H9 (cell line): Measurements from ENCODE around the gene MEGF8. TPM values are rescaled to one million over a fixed set of nuclear protein-coding genes. Genes with fewer than 3 reads are reported as not detected.

Experiments used
- DNase-seq: peaks from one replicate; pipeline ENCODE4 v3.0.0-alpha.2; 2017
- H2AFZ ChIP-seq: one replicate; pipeline ENCODE4 v1.6.1; 2013; ENCODE audit warnings: mild to moderate bottlenecking, low read length, control low read depth, moderate library complexity
- H2AK5ac ChIP-seq: 2 replicates; pipeline ENCODE4 v1.6.1; 2013; ENCODE audit warnings: low read length, control low read depth, mixed read lengths; ENCODE audit not compliant: insufficient read length
- H2BK120ac ChIP-seq: one replicate; pipeline ENCODE4 v1.6.1; 2013; ENCODE audit warnings: low read depth, mild to moderate bottlenecking, low read length, control low read depth, inconsistent platforms; ENCODE audit not compliant: poor library complexity, severe bottlenecking
- H2BK12ac ChIP-seq: 2 replicates; pipeline ENCODE4 v1.6.1; 2013; ENCODE audit warnings: low read length, control low read depth, mixed read lengths, low read depth; ENCODE audit not compliant: insufficient read length
- H2BK15ac ChIP-seq: 2 replicates; pipeline ENCODE4 v1.6.1; 2013; ENCODE audit warnings: low read depth, low read length, control low read depth
- H2BK20ac ChIP-seq: one replicate; pipeline ENCODE4 v1.6.1; 2013; ENCODE audit warnings: low read depth, mild to moderate bottlenecking, low read length, control low read depth, inconsistent platforms; ENCODE audit not compliant: poor library complexity, severe bottlenecking
- H2BK5ac ChIP-seq: 2 replicates; pipeline ENCODE4 v1.6.1; 2013; ENCODE audit warnings: low read length, control low read depth, mixed read lengths; ENCODE audit not compliant: insufficient read length
- H3K14ac ChIP-seq: 2 replicates; pipeline ENCODE4 v1.6.1; 2013; ENCODE audit warnings: low read length, control low read depth; ENCODE audit not compliant: insufficient read depth
- H3K18ac ChIP-seq: 2 replicates; pipeline ENCODE4 v1.6.1; 2013; ENCODE audit warnings: low read depth, mild to moderate bottlenecking, mixed read lengths, low read length, control low read depth; ENCODE audit not compliant: insufficient read length
- H3K23ac ChIP-seq: 2 replicates; pipeline ENCODE4 v1.6.1; 2013; ENCODE audit warnings: low read length, control low read depth, mixed read lengths, low read depth; ENCODE audit not compliant: insufficient read length
- H3K23me2 ChIP-seq: 2 replicates; pipeline ENCODE4 v1.6.1; 2013; ENCODE audit warnings: low read depth, mild to moderate bottlenecking, mixed read lengths, low read length, control low read depth; ENCODE audit not compliant: insufficient read length, poor library complexity, severe bottlenecking
- H3K27ac ChIP-seq: 2 replicates; pipeline ENCODE4 v1.5.1; 2013; ENCODE audit warnings: low read length, control low read depth, mixed read lengths, low read depth; ENCODE audit not compliant: insufficient read length
- H3K27me3 ChIP-seq: 2 replicates; pipeline ENCODE4 v1.6.1; 2013; ENCODE audit warnings: low read length, control low read depth, inconsistent platforms; ENCODE audit not compliant: insufficient read depth
- H3K4ac ChIP-seq: 2 replicates; pipeline ENCODE4 v1.6.1; 2013; ENCODE audit warnings: low read depth, mild to moderate bottlenecking, control low read depth, inconsistent platforms, low read length, moderate library complexity
- H3K4me1 ChIP-seq: 2 replicates; pipeline ENCODE4 v1.6.1; 2013; ENCODE audit warnings: low read length, control low read depth, inconsistent platforms; ENCODE audit not compliant: insufficient read depth
- H3K4me2 ChIP-seq: 2 replicates; pipeline ENCODE4 v1.6.1; 2013; ENCODE audit warnings: low read length, control low read depth, mixed read lengths; ENCODE audit not compliant: insufficient read length, insufficient read depth
- H3K56ac ChIP-seq: 2 replicates; pipeline ENCODE4 v1.6.1; 2013; ENCODE audit warnings: low read depth, mild to moderate bottlenecking, mixed read lengths, low read length, control low read depth; ENCODE audit not compliant: insufficient read length
- H3K79me1 ChIP-seq: 2 replicates; pipeline ENCODE4 v1.6.1; 2013; ENCODE audit warnings: low read depth, mild to moderate bottlenecking, moderate library complexity, low read length, control low read depth, inconsistent platforms; ENCODE audit not compliant: insufficient read depth, poor library complexity, severe bottlenecking
- H3K79me2 ChIP-seq: 2 replicates; pipeline ENCODE4 v1.6.1; 2013; ENCODE audit warnings: low read length, control low read depth, inconsistent platforms; ENCODE audit not compliant: insufficient read depth
- H3K9ac ChIP-seq: 2 replicates; pipeline ENCODE4 v1.6.1; 2013; ENCODE audit warnings: low read length, control low read depth, mixed read lengths; ENCODE audit not compliant: insufficient read length; ENCODE audit errors: extremely low read depth
- H3K9me3 ChIP-seq: one replicate; pipeline ENCODE4 v1.6.1; 2013; ENCODE audit warnings: low read depth, low read length, inconsistent platforms; ENCODE audit not compliant: control insufficient read depth
- H3T11ph ChIP-seq: one replicate; pipeline ENCODE4 v1.6.1; 2013; ENCODE audit warnings: mild to moderate bottlenecking, low read length, control low read depth, inconsistent platforms
- H4K20me1 ChIP-seq: one replicate; pipeline ENCODE4 v1.6.1; 2013; ENCODE audit not compliant: control insufficient read depth, insufficient read length, insufficient read depth
- H4K5ac ChIP-seq: 2 replicates; pipeline ENCODE4 v1.6.1; 2013; ENCODE audit warnings: low read depth, mild to moderate bottlenecking, mixed read lengths, low read length, control low read depth; ENCODE audit not compliant: insufficient read length
- H4K8ac ChIP-seq: replicated peaks from 2 replicates; pipeline ENCODE4 v1.6.1; 2013; ENCODE audit warnings: low read length, control low read depth, mixed read lengths, low read depth; ENCODE audit not compliant: insufficient read length
- H4K91ac ChIP-seq: 2 replicates; pipeline ENCODE4 v1.6.1; 2013; ENCODE audit warnings: low read depth, mild to moderate bottlenecking, moderate library complexity, mixed read lengths, low read length, control low read depth; ENCODE audit not compliant: insufficient read length
- H3K27ac Mint-ChIP-seq, 3 experiments: 2 replicates in 2 of 3; 3 replicates in 1 of 3; pipeline ENCODE4 v1.8.0; 2020 to 2021; ENCODE audit warnings: mixed read lengths in 3 of 3, mild to moderate bottlenecking in 1 of 3, moderate library complexity in 1 of 3
- H3K27me3 Mint-ChIP-seq: 2 replicates; pipeline ENCODE4 v1.8.0; 2021; ENCODE audit warnings: low read depth, mild to moderate bottlenecking, moderate library complexity, mixed read lengths
- H3K36me3 Mint-ChIP-seq, 3 experiments: 2 replicates in 2 of 3; 3 replicates in 1 of 3; pipeline ENCODE4 v1.8.0; 2020 to 2021; ENCODE audit warnings: low read depth in 3 of 3, mixed read lengths in 3 of 3; ENCODE audit not compliant: insufficient read depth in 1 of 3
- H3K4me1 Mint-ChIP-seq, 2 experiments: 2 replicates each; pipeline ENCODE4 v1.8.0; 2020; ENCODE audit warnings: mixed read lengths in 2 of 2
- H3K4me3 Mint-ChIP-seq, 2 experiments: 2 replicates in 1 of 2; 3 replicates in 1 of 2; pipeline ENCODE4 v1.8.0; 2020 to 2021; ENCODE audit warnings: mild to moderate bottlenecking in 2 of 2, mixed read lengths in 2 of 2, moderate library complexity in 1 of 2
- H3K9me3 Mint-ChIP-seq, 2 experiments: 2 replicates in 1 of 2; 3 replicates in 1 of 2; pipeline ENCODE4 v1.8.0; 2020; ENCODE audit warnings: mild to moderate bottlenecking in 2 of 2, mixed read lengths in 2 of 2, moderate library complexity in 1 of 2
- WGBS: extraction: QIAGEN DNeasy Blood & Tissue Kit; methylation state at CpG from one replicate; pipeline ENCODE4 v1.1.7; 2013; ENCODE audit warnings: missing lambda C conversion rate, low lambda C conversion rate, mixed read lengths; ENCODE audit not compliant: insufficient read length; ENCODE audit errors: extremely low coverage; 5-methylcytosine and 5-hydroxymethylcytosine counted together
- total RNA-seq: library from RNA; stranded (reverse); gene quantifications from 2 replicates; pipeline ENCODE4 v1.2.1, GENCODE V29; 2021
- TF ChIP-seq, protein P1 (sequence below): fragments of 200-600 bp; sonication (generic); conservative IDR thresholded peaks from 3 replicates; pipeline ENCODE4 v1.8.0; 2021; ENCODE audit warnings: antibody characterized with exemption, mild to moderate bottlenecking

Gene MEGF8
- total RNA-seq, 1 experiment from 2014 or later: 28.4 TPM

DNA sequence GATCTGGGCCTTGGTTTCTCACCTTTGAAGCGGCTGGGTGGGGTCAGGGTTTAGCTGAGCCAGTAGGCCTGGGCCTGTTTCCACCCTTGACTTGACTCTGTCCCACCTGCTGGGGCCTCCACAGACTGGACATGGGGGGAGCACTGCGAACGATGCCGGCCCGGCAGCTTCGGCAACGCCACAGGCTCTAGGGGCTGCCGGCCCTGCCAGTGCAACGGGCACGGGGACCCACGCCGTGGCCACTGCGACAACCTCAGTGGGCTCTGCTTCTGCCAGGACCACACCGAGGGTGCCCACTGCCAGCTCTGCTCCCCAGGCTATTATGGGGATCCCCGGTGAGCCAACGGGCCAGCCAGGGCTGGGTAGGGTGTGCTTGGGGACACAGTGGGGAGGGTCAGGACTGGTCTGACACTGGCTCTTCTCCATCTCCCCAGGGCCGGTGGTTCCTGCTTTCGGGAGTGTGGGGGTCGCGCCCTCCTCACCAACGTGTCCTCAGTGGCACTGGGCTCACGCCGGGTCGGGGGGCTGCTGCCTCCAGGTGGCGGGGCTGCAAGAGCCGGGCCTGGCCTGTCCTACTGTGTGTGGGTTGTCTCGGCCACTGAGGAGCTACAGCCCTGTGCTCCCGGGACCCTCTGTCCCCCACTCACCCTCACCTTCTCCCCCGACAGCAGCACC, 28.0 kb downstream of the MEGF8 start:
- Histone ChIP-seq H2BK20ac (no peak overlapping the region), H2AFZ (no peak overlapping the region), H3K4me1 (no peaks in the 10 kb centered on the region), H3K27me3 (no peaks in the 10 kb centered on the region), H3K79me1 (no peaks in the 10 kb centered on the region), H2BK5ac (no peak overlapping the region), H4K5ac (no peak overlapping the region), H2AK5ac (no peak overlapping the region), H2BK15ac (no peak overlapping the region), H3T11ph (no peak overlapping the region), H3K23me2 (no peaks in the 10 kb centered on the region), H3K4ac (no peak overlapping the region), H3K23ac (no peak overlapping the region), H3K9ac (no peak overlapping the region), H4K20me1 (no peaks in the 10 kb centered on the region), H4K8ac (no peak overlapping the region), H3K27ac (no peak overlapping the region), H4K91ac (no peak overlapping the region), H3K18ac (no peak overlapping the region), H2BK120ac (no peak overlapping the region), H3K79me2 (no peaks in the 10 kb centered on the region), H2BK12ac (no peak overlapping the region), H3K4me2 (no peak overlapping the region), H3K9me3 (no peaks in the 10 kb centered on the region), H3K14ac (no peak overlapping the region), H3K56ac (no peak overlapping the region)
- Mint-ChIP-seq H3K4me3 (no peak overlapping the region), H3K27me3 (no peaks in the 10 kb centered on the region), H3K4me1 (peaks cover 0 to 4% of the 10 kb centered on the region in 2 experiments; a peak in 1 of 4 replicates), H3K27ac (no peak overlapping the region; a peak in 2 of 7 replicates), H3K36me3 (peaks cover 2 to 34% (median 22%) of the 10 kb centered on the region in 3 experiments; a peak in 5 of 7 replicates), H3K9me3 (no peaks in the 10 kb centered on the region; a peak in 1 of 5 replicates)
- DNase-seq: no peak
- TF ChIP-seq, protein P1, sequence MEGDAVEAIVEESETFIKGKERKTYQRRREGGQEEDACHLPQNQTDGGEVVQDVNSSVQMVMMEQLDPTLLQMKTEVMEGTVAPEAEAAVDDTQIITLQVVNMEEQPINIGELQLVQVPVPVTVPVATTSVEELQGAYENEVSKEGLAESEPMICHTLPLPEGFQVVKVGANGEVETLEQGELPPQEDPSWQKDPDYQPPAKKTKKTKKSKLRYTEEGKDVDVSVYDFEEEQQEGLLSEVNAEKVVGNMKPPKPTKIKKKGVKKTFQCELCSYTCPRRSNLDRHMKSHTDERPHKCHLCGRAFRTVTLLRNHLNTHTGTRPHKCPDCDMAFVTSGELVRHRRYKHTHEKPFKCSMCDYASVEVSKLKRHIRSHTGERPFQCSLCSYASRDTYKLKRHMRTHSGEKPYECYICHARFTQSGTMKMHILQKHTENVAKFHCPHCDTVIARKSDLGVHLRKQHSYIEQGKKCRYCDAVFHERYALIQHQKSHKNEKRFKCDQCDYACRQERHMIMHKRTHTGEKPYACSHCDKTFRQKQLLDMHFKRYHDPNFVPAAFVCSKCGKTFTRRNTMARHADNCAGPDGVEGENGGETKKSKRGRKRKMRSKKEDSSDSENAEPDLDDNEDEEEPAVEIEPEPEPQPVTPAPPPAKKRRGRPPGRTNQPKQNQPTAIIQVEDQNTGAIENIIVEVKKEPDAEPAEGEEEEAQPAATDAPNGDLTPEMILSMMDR: no peak
- no CpG with 5 or more reads among the region's 29 CpGs for WGBS
